Kidney (tissue), 14 donors: Measurements from ENCODE around the gene PEDS1. TPM values are rescaled to one million over a fixed set of nuclear protein-coding genes. Genes with fewer than 3 reads are reported as not detected.

Experiments used
- DNase-seq, 5 donors: peaks; one replicate each; pipeline ENCODE4 v3.0.0-alpha.2; 2013 to 2020
- FAIRE-seq: peaks from 2 replicates; lab custom pipeline; 2012; peaks lifted over from hg19 to GRCh38; lab: Jason Lieb, UNC
- H3K27ac ChIP-seq, 2 donors: one replicate each; pipeline ENCODE4 v1.7.0; 2013; ENCODE audit warnings: low read depth in 2 of 2, low read length in 2 of 2, inconsistent platforms in 1 of 2
- H3K27me3 ChIP-seq: one replicate; pipeline ENCODE4 v1.7.1; 2013; ENCODE audit warnings: low read length, inconsistent platforms; ENCODE audit not compliant: control insufficient read depth, insufficient read depth
- H3K36me3 ChIP-seq, 3 donors: one replicate each; pipeline versions ENCODE4 v1.7.0 to v1.7.1; 2013; ENCODE audit warnings: low read length in 3 of 3, control low read depth in 1 of 3, inconsistent platforms in 1 of 3; ENCODE audit not compliant: insufficient read depth in 3 of 3, control insufficient read depth in 2 of 3
- H3K4me1 ChIP-seq, 3 donors: one replicate each; pipeline versions ENCODE4 v1.7.0 to v1.7.1; 2013; ENCODE audit warnings: low read length in 3 of 3, inconsistent platforms in 1 of 3, low read depth in 1 of 3; ENCODE audit not compliant: control insufficient read depth in 2 of 3, insufficient read depth in 2 of 3
- H3K4me3 ChIP-seq, 3 donors: one replicate each; pipeline versions ENCODE4 v1.7.0 to v1.8.1; 2013; ENCODE audit warnings: low read length in 3 of 3, control low read depth in 1 of 3, inconsistent platforms in 1 of 3
- H3K9ac ChIP-seq, 3 donors: one replicate each; pipeline versions ENCODE4 v1.7.0 to v1.7.1; 2013; ENCODE audit warnings: low read length in 3 of 3, control low read depth in 1 of 3, inconsistent platforms in 1 of 3
- H3K9me3 ChIP-seq, 3 donors: one replicate each; pipeline versions ENCODE4 v1.7.0 to v1.7.1; 2013; ENCODE audit warnings: low read length in 3 of 3, control low read depth in 1 of 3, inconsistent platforms in 1 of 3; ENCODE audit not compliant: control insufficient read depth in 2 of 3, insufficient read depth in 1 of 3
- intact Hi-C: fragments of 100-400 bp; cut with DNase I; formaldehyde crosslinking; loops from one replicate; pipeline ENCODE4 v1.11.1; 2022
- polyA plus RNA-seq: library from polyadenylated mRNA; stranded (reverse); fragments of 350-450 nt; fragmentation: Illumina TruSeq; extraction: RNeasy Lipid Tissue Mini Kit (QIAGEN cat#74804); gene quantifications from one replicate; pipeline ENCODE4 v1.2.3, GENCODE V29; 2014; ENCODE audit warnings: low read depth, low replicate concordance; ENCODE audit not compliant: insufficient read depth
- total RNA-seq: library from RNA; stranded (reverse); fragmentation: NEBNext Ultra II Directional; extraction: Animal tissue kit (Norgen Biotek cat#: 25700); gene quantifications from one replicate; pipeline ENCODE4 v1.2.1, GENCODE V29; 2021
- TF ChIP-seq, protein P1 (sequence below): IDR thresholded peaks from 3 replicates; pipeline ENCODE4 v1.5.1; 2012; ENCODE audit warnings: mild to moderate bottlenecking, moderate library complexity, borderline replicate concordance; ENCODE audit not compliant: insufficient read depth; ENCODE audit errors: extremely low read depth
- donor health status: control.
- donor health status: control.
- donor health status: control.
- donor health status: control.
- donor health status: control.
- donor health status: DM: yes; HTN: yes; CAD: no.
- donor health status: Normal renal cell carcinoma (clear cell type).

The PEDS1 gene
- total and polyA plus RNA-seq, 2 donors from 2014 or later = 16.3 to 18.3 TPM

DNA sequence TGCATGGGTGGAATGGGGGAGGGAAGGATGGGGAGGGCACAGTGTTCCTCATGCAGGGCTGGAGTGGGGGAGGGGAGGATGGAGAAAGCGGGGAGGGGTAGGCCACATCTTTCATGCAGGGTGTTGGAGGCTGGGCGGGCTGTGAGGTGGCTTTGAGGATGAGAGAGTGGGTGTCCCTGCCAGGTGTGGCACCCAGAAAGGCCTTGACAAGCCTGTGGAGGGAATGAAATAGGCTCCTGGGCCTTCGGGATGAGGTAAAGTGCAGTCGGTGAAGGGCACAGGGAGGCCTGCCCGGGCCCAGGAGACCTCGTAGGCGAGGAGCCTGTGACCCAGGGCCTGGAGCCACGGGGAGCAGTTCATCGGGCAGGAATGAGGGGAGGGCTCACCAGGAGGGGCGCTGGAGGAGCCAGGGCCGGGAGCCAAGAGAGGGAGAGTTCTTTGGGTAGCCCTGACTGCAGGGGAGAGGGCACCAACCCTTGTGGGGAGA is 44.7 kb upstream of the PEDS1 start:
- intact Hi-C loops = no loop called here

DNA sequence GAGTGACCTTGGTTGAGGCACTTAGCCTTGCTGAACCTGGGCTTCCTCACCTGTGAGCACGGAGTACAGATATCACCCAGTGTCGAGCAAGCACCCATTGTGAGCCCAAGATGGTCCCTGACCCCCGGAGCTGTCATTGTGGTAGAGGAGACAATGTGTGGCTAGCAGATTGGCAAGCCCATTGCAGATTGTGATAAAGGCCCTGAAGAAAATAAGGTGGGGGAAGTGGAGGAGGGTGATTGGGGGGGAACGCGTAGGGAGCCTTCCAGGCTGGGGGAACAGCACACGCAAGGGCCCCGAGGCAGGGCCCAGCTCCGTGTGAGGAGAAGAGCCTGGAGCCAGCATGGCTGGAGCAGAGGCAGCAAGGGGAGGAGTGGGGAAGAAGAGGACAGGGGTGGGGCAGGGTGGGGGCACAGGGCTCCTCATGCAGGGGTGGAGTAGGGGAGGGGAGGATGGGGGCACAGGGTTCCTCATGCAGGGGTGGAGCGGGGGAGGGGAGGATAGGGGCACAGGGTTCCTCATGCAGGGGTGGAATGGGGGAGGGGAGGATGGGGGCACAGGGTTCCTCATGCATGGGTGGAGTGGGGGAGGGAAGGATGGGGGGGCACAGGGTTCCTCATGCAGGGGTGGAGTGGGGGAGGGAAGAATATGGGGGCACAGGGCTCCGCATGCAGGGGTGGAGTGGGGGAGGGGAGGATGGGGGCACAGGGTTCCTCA is 44.1 kb upstream of the PEDS1 start:
- Histone ChIP-seq H3K4me3 (no peak overlapping the region), H3K9ac (no peak overlapping the region), H3K9me3 (no peaks in the 10 kb centered on the region), H3K36me3 (peaks cover 0 to 4% (median 0%) of the 10 kb centered on the region in 3 donors), H3K27me3 (no peaks in the 10 kb centered on the region), H3K4me1 (peaks cover 0 to 11% (median 11%) of the 10 kb centered on the region in 3 donors), H3K27ac (no peak overlapping the region)
- FAIRE-seq (no peak), DNase-seq (peak in 1 of 5 donors; percentile 54)
- intact Hi-C loops = no loop called here
- TF ChIP-seq, protein P1, sequence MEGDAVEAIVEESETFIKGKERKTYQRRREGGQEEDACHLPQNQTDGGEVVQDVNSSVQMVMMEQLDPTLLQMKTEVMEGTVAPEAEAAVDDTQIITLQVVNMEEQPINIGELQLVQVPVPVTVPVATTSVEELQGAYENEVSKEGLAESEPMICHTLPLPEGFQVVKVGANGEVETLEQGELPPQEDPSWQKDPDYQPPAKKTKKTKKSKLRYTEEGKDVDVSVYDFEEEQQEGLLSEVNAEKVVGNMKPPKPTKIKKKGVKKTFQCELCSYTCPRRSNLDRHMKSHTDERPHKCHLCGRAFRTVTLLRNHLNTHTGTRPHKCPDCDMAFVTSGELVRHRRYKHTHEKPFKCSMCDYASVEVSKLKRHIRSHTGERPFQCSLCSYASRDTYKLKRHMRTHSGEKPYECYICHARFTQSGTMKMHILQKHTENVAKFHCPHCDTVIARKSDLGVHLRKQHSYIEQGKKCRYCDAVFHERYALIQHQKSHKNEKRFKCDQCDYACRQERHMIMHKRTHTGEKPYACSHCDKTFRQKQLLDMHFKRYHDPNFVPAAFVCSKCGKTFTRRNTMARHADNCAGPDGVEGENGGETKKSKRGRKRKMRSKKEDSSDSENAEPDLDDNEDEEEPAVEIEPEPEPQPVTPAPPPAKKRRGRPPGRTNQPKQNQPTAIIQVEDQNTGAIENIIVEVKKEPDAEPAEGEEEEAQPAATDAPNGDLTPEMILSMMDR = no peak

More for the DNA sequence above, 44.7 kb upstream of the PEDS1 start:
- FAIRE-seq (no peak), DNase-seq (peak in 1 of 5 donors; percentile 66)
- TF ChIP-seq, protein P1 = no peak
- H3K4me1 ChIP-seq = peaks cover 0 to 6% (median 6%) of the 10 kb centered on the region in 3 donors
- no peaks in the 10 kb centered on the region for H3K9me3 ChIP-seq
- no peaks in the 10 kb centered on the region for H3K27me3 ChIP-seq
- H3K4me3 ChIP-seq = no peak overlapping the region
- H3K9ac ChIP-seq = no peak overlapping the region
- peaks cover 0 to 4% (median 0%) of the 10 kb centered on the region in 3 donors for H3K36me3 ChIP-seq
- no peak overlapping the region for H3K27ac ChIP-seq

DNA sequence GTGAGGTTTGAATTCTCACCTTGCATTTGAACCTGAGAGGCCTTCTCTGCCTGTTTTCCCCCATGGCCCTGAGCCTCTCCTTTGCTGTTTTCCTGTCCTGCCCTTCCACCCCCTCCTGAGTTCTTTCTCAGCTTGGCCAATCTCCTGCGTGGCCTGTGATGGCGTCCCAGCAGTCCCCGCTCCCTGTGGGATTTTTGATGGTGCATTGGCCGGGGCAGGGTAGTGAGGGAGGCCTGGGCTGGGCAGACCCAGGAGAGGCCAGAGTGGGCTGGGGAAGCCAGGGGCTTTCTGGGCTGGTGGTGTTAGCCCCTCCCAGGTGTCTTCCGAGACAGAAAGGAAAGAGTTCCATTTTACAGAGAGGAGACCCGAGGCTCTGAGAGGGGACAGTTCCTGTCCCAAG is 43.4 kb upstream of the PEDS1 start:
- DNase-seq (no peak), FAIRE-seq (no peak)
- no peaks in the 10 kb centered on the region for H3K9me3 ChIP-seq
- TF ChIP-seq, protein P1 = no peak
- H3K9ac ChIP-seq = no peak overlapping the region
- H3K4me1 ChIP-seq = peaks cover 0 to 11% (median 11%) of the 10 kb centered on the region in 3 donors
- peaks cover 0 to 4% (median 0%) of the 10 kb centered on the region in 3 donors for H3K36me3 ChIP-seq
- H3K27ac ChIP-seq = no peak overlapping the region
- no peak overlapping the region for H3K4me3 ChIP-seq
- H3K27me3 ChIP-seq = no peaks in the 10 kb centered on the region
- intact Hi-C loops = no loop called here
